HL-60/S4 (cell line): ENCODE measurements around the gene CD1D.
"Not testable (repeated sequence)": the region's sequence is repeated elsewhere in the genome, so short reads cannot be mapped to it uniquely, and the experiment has no call there.

Experiments used
- in situ Hi-C: fragments of 300-500 bp; cut with MboI; formaldehyde crosslinking; loops from 2 replicates; pipeline ENCODE4 v1.14.3; 2022; ENCODE audit warnings: low sequenced_read_pairs

CD1D gene

DNA sequence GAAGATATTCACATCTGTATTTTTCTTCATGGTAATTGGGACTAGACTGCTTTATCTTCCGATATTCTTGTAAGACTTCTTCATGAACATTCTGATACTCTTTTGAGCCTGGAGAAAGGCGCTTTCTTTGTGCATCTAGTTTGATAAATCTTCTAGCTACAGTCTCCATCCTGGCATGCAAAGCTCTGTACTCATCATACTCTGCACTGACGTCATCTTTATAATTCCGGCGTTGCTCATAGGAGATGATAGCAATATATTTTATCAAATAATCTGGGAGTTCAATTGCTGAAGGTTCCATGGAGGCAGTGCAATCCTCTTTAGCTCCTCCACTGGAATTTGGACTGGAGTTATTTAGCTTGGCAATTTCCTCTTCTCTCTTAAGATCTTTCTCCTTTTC, 4.8 kb upstream of the CD1D start:
- in situ Hi-C loops, result not testable (repeated sequence)

DNA sequence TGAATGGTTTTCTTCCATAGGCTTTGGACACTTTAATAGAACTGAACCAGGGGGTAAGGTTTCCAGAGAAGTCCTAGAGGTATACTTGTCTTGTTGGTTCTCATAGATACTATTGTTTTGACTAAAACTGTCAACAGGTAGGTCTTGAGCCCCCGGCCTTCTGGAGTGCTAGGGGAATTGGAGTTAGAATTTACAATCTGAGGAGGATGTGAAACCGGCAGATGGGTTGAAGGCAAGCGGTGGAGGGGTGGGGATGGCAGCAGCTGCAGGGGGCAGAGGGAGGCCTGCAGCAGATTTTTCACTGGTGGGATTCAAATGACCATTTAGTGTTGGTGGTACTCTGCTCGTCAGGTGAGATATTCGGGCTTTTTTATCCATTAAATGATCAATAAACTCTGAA, 4.3 kb upstream of the CD1D start:
- in situ Hi-C loops, result no loop called here

DNA sequence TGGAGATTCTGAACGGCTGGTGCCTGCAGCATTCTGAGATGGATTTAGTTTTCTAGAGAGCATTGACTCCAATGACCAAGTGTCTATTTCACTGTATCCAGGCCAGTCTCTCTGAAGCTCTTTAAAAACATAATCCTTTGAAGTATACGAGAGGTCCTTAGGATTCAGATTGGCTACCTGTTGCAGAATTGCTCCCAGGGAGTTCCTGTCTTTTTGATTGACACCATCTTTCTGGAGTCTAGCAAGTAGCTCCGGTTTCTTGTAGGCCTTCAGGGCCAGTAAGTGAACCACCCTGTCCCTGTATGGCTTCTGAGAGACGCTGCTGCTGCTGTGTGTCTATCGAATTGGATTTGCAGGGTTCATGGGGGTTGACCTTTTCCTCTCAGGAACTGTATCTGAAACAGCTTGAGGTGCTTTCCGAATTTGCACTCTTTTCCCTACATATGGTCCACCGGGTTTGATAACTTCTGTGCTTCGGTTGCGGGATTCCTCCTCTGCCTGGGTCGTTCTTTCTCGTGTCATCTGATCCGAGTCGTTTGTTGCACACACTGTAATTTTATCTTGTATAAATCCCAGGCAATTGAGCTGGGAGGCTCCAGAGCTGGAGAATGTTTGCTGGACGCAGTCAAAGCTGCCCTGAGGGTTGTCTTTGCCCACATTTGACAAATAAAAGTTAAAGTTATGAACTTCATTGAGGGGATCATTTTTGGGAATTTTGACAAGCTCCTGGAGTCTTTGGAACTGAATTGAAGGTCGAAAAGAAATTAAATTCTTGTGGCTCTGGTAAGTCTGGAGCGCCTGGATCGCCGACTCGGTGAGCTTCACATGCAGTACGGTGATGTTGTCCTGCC, 3.6 kb upstream of the CD1D start:
- in situ Hi-C loops, result not testable (repeated sequence)

DNA sequence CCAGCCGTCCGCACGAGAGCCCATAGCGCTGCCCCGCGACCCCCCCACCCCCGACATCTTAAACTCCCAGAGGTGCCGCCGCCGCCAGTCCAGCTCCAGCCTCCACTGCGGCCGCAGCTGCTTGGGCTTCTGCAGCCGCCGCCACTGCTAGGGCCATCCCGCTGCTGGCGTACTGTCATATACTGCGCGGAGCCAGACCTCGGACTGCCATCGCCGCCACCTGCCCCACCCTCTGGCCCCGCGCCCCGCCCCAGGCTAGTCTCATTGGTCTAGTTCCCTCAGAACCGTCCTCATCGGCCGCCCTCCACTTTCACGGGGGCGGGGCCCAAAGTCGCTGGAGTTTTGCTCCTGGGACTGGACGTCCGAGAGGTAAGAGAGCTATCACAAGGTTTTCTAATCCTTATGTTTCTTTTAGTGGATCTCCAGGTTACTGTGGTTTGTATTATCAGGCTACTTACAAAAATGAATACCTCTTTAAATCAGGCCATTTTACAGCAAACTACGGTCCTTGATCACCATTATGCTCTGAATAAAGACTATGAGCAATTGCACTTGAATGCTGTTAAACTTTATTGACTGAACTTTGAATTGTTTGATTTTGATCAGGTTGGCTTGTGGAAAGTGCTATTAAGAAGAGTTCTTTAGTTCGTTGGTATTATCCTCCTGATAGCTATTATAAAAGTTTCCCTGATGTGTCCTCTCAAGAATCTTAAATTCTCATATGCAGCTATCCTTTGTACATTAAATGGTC, 2.8 kb upstream of the CD1D start:
- in situ Hi-C loops, result no loop called here

DNA sequence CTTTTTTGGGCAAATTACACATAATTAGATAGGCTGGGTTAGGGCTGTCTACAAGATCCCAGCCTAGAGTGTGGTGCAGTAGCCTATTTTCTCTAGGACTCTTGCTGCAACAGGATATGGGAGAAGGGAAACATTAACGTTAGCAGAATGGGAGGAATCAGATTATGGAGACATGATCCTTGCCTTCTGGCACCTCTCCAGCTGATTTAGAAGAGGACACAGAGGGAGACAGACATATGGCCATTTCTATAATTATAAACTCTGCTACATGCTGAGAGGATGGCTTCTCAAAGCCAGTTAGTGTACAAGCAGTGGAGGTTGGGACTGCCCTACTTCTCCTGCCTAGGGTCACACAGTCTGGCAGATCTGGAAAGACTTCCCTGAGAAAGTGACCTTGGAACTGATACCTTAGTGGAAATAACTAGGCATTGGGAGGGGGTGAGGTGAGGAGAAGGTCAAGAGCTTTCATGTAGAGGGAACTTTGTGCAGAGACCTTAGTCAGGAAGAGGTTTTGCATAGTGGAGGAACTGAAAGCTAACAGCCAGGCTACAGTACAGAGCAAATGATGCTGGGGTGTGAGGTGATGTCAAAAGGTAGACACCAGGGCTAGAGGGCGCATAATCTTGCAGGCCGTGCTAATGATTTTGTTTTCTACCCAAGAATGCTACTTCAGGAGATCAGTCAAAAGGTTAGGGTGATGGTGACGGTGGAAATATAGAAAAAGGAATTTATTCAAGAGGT, 1.2 kb upstream of the CD1D start:
- in situ Hi-C loops, result no loop called here

DNA sequence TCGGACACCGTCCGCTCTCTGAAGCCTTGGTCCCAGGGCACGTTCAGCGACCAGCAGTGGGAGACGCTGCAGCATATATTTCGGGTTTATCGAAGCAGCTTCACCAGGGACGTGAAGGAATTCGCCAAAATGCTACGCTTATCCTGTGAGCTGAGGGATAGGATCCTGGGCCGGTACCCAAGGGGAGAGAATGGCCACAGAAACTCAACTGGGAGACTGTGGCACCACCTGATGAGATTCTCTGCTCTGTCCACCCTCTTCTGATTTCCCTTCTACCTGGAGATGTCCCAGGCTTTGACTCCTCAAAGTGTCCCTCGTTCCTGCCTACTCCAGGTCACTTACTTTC, 855 bp downstream of the CD1D start:
- in situ Hi-C loops, result no loop called here

DNA sequence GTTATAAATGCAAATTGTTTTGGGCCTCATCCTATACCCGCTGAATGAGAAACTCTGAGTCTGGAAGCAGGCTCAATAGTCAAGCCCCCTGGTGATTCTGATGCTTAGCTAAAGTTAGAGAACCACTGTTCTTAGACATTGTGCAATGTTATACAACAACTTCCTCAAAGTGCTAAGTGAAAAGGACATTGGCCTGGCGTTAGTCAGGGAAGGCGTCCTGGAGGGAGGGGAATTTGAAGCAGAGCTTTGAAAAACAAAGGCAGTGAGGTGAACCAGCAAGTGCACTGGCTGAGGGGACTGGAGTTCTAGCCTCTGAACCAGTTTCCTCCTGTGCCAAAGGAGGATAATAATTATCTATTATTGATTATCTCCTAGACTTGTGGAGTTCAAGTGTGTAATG, 5.1 kb downstream of the CD1D start:
- in situ Hi-C loops, result no loop called here

DNA sequence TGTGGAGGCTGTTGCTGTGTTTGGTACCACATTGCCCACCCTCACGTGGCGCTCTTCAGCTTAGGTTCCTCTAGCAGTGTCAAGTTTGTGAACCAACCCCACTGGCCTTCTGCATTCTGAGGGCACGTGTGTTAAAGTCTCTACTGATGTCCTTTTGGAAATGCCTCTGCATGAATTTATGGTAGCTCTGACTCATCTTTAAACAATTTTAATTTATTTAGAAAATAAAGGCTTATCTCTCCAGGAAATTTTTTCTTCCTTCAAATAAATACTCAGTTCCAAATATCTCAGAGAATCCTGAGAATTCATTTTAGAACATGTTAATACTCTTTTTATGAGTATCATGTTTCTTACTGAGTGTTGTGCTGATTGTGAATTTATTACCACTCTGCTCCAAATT, 5.5 kb downstream of the CD1D start:
- in situ Hi-C loops, result no loop called here

DNA sequence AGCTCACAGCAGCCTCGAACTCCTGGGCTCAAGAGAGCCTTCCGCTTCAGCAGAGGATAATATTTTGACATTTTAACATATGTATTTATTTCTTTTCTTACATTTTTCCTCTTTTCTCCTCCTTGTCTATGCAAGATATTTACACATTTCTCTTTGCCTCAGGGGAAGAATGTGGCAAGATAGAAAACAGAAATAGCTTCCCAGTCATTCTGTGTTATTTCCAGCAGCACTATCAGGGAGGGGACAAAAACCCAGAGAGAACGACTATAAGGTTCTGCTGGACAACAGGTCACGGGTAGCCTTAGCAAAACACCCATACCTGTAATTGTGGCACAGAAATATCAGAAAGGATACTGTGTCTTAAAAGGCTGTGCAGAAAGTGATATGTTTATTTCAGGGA, 7.9 kb downstream of the CD1D start:
- in situ Hi-C loops, result no loop called here

DNA sequence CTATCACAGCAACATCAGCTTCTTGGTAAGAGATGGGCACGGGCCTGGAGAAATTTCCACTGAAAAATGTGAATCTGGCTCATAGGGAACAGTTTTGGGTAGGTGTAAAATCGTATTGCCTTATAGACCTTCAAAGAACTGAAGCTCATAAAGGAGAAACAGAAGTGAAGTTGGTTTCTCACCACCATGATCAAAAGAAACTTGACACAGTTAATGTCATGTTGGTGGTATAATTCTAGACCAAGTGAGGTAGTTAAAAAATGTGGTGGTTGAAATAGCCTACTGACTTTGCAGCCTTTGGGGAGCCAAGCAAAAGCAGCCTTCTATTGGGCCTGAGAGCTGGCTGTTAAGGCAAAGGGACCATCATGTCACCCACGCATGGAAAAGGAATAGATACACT, 8.9 kb downstream of the CD1D start:
- in situ Hi-C loops, result no loop called here

DNA sequence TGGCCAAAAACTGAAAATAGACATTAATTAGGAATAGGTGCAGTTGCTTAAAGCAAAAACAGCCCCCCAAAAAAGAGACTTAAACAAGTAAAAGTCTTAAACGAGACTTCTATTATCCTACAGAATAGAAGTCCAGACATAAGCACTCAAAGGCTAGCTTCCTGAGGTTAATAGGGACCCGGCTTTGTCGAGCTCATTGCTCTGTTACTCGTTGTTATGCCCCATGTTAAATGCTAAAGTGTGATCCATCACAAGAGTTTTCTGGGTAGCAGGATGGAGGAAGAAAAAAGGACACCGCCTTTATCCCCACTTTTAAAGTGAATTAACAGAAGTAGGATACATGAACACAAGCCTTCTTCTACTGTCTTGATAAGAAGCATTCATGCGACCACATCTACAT, 10.6 kb downstream of the CD1D start:
- in situ Hi-C loops, result no loop called here

DNA sequence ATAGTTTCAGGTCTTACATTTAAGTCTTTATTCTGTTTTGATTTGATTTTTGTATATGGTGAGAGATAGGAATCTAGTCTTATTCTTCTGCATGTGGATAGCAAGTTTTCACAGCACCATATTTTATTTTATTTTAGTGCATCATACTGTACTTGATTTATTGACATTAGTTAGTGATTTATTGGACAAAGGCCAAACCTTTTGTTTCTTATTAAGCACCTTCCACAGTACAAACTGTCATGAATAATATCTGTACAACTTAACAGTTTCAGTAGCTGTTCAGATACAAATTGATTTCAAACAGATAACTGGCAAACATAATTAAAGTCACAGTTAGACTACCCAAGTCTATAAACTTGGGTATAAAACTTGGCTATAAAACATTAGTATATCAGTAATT, 15.8 kb downstream of the CD1D start:
- in situ Hi-C loops, result no loop called here

DNA sequence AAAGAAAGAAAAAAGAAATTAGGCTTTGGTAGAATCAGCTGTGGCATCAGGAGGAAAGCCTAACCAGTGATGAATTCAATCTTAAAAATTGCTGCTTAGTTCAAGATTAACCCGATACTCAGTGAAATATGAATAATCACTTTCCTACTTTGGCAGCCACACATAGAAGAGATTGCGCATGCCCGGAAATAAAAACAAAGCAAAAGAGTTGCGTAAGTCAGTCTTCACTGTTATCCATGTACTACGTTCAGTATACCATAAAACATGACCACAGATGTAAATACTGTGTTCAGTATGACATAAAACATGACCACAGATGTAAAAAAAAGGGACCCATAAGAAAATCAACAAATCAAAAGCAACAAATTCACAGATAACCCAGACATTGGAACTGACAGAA, 19.2 kb downstream of the CD1D start:
- in situ Hi-C loops, result no loop called here

DNA sequence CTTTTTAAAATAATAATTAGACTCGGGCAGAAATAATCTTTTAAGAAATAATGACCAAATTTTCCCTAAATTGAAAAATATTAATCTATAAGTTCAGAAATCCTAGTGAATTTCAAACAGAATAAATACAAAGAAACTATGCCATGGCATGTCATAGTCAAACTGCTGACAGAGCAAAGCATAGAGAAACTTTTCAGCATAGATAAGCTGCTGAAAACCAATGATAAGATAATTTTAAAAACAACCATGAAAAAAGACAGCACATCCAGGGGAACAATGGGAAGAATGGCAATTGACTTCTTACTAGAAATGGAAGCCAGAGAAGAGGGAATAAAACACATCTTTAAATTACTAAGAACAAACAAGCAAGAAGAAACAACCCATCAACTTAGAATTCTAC, 19.8 kb downstream of the CD1D start:
- in situ Hi-C loops, result no loop called here

DNA sequence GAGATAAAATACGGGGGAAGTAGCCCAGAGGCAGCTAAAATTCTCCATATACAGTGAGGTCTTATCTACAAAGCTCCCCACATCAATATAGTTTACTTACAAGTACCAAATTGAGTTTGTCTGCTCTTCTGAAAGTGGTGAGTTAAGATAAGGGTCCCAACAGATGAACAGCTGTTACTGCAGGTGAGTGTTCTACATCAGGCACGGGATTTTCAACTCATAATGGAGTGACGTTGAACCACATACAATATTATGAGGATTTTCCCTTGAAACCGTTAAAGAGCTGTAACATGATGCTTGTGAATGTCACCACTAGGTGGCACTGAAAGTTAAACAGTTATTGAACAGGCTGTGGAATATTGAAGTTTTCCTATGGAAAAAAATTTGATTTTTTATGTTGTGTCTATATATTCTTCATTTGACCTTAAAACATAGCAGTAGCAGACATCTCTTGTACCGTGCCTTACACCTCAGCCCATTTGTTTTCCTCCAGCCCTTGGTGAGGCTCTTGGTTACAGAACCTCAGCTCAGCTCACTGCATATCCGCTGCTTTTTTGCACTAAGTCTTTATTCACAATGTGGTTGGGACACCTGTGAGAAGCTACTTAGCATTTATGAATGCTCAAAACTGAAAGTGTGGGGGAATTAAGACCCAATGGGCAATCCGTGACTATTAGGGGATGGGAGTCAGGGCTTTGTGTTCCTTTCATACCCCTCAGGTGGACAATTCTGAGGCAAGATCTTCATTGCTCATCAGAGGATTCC, 23.2 kb downstream of the CD1D start:
- in situ Hi-C loops, result no loop called here

DNA sequence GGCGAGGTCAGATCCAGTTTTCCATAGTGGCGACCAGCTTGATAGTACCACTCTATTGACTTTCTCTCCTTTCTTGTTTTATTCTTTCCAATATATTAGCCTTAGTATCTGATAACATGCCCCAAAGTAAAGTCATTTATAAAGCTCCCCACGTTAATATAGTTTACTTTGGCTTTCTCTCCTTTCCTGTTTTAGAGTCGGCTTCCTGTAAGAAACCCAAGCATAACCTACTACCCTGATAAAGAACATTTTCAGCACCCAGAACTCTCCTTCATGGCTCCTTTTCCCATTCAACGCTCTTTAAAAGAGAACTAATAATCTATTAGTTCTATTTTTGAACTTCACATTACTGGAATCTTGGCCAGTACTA, 23.7 kb downstream of the CD1D start:
- in situ Hi-C loops, result no loop called here

DNA sequence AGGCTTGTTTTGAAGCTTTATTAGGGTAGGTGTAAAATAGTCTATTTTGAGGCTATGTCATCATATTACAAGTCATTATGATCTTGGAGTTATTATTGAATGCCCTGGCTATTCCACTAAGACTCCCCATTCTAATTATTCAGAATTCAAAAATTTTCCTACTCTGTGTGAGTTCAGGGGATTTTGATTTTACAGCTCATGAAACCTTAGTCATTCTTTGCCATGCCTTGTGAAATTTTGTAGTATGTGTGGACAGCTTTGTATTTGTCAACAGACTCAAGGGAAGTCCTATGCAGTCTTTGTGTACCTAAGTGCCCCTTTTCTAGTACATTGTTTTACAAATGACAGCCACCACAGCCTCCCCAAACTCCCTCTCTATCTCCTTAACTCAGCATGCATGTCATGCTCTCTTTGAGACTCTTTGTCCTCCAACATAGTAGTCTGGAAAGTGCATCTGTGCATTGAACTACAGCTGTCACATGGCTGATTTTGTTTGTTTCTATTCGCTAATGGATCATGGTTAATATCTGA, 28.0 kb downstream of the CD1D start:
- in situ Hi-C loops, result no loop called here

DNA sequence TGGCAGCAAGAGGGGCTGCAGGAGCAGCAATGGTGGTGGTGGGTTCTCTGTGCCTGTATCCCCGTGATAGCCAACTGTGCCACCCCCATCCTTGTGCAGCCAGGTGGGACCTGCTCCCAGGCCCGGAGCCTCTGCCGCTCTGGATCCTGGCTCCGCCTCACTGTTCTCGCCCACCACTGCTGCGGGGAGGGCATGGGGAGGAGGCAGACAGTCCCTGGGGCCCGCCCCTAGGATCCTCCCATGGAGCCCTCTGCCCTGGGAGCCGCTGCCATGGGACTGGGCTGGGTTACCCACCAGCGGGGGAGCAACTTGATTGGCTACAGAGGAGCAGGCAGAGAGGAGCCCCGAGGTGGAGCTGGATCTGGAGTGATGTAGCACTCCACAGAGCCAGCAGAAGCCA, 31.6 kb downstream of the CD1D start:
- in situ Hi-C loops, result no loop called here

DNA sequence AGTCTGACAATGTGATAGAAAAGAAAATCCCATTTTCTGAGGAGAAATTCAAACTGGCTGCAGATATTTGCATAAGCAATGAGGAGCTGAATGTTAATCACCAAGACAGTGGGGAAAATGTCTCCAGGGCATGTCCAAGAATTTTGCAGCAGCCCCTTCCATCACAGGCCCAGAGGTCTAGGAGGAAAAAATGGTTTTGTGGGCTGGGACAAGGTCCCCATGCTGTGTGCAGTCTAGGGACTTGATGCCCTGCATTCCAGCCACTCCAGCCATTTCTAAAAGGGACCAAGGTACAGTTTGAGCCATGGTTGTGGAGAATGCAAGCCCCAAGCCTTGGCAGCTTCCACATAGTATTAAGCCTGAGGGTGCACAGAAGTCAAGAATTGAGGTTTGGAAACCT, 42.8 kb downstream of the CD1D start:
- in situ Hi-C loops, result not testable (repeated sequence)

DNA sequence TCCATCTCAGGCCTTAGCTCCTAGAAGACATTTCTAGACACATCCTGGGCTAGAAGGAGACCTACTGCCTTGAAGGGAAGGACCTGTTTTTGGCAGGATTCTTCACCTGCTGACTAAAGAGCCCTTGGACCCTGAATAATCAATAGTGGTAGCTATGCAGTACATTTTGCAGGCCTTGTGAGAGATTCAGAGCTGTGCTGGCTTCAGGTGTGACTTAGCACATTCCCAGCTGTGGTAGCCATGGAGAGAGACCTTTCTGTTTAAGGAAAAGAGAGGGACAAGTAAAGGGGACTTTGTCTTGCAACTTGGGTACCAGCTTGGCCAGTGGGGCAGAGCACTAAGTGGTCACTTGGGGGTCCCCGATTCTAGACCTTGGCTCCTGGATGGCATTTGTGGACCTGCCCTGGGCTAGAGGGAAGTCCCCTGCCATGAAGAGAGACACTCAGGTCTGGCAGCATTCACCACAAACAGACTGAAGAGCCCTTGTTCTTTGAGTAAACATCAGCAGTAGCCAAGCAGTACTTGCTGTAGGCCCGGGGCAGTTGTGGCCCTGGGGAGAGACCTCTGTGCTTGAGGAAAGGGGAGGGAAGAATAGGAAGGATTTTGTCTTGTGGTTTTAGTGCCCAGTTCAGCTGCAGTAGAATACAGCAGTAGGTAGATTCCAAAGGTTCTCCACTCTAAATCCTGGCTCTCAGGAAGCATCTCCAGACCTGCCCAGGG, 47.4 kb downstream of the CD1D start:
- in situ Hi-C loops, result no loop called here
